ENCODE data around the gene ILDR2. TPM values are rescaled to one million over a fixed set of nuclear protein-coding genes. Genes with fewer than 3 reads are reported as not detected.

ILDR2 gene
- polyA plus RNA-seq, 1 experiment, result not detected

DNA sequence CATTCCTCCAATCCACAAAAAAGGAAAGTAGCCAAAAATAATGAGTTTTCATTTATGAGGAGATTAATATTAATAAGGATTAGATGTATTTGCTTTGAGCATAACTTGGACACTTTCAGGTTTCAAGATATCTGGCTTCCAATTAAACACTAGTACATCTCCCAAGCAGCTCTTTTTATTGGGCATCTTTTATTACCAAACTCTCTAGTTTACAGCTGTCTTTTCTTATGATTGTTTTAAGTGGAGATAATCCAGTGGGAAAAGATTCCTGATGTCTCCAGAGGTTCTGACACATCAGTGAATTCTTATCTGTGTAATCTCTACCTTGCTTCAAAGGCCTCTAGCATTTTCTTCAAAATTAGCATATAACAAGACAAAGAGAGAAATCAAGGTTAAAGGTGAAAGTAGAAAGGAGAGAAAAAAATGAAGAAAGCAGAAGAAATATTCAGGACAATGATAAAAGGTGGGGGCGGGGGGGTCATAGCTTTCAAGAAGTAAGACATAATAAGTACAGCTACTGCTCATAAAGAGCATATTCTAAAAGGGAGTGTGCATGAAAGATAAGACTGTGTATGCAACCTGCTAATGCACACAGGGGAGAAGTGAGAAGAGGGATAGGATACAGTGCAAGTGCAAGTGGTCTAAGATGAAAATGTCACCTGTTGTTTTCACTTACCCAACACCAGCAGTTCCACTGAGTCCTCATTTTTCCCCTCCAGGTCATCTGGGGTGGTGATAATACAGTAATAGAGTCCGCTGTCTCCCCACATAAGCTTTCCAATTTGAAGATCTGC, 19.1 kb downstream of the ILDR2 start:
- Histone ChIP-seq H3K4me3 (ENCODE audit: low read depth, low read length) (no peak overlapping the region), H3K36me3 (ENCODE audit: control insufficient read depth, insufficient read depth, low read length) (no peaks in the 10 kb centered on the region), H3K27me3 (ENCODE audit: control insufficient read depth, insufficient read depth, low read length) (no peaks in the 10 kb centered on the region; the same call in 1 of the 2 replicates)
- ChIA-PET CTCF (interaction anchor here (1.0 kb wide), 1 partner anchor 101 kb away, joined by 4 read pairs; no protein-coding TSS in a partner anchor), POLR2A (no interaction called here)
- DNase-seq (ENCODE audit: low read depth), result no peak
- TF ChIP-seq, protein P1, sequence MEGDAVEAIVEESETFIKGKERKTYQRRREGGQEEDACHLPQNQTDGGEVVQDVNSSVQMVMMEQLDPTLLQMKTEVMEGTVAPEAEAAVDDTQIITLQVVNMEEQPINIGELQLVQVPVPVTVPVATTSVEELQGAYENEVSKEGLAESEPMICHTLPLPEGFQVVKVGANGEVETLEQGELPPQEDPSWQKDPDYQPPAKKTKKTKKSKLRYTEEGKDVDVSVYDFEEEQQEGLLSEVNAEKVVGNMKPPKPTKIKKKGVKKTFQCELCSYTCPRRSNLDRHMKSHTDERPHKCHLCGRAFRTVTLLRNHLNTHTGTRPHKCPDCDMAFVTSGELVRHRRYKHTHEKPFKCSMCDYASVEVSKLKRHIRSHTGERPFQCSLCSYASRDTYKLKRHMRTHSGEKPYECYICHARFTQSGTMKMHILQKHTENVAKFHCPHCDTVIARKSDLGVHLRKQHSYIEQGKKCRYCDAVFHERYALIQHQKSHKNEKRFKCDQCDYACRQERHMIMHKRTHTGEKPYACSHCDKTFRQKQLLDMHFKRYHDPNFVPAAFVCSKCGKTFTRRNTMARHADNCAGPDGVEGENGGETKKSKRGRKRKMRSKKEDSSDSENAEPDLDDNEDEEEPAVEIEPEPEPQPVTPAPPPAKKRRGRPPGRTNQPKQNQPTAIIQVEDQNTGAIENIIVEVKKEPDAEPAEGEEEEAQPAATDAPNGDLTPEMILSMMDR (IDR thresholded peaks at IDR 0.05; ENCODE audit: insufficient read depth, low read depth, low read length), result no peak

DNA sequence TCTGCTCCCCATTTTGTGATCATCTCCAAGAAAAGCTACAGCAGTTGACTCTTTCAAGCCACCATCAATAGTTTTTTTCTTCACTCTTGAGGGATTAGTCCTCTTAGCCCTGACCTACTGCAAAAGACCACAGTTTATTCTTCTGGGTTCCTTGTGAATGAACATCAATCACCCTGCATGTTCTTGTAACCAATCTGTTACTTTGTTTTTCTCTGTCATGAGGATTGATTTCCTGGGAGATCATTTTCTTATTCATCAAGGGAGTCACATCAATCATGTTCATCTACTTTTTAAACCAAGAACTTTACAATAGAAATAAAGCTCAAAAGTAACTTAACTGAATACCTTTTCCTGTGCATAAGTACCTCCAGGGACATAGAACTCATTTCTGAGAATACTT, 21.8 kb downstream of the ILDR2 start:
- Histone ChIP-seq H3K4me3 (ENCODE audit: low read depth, low read length) (no peak overlapping the region), H3K27me3 (ENCODE audit: control insufficient read depth, insufficient read depth, low read length) (no peaks in the 10 kb centered on the region; the same call in 1 of the 2 replicates), H3K36me3 (ENCODE audit: control insufficient read depth, insufficient read depth, low read length) (no peaks in the 10 kb centered on the region)
- TF ChIP-seq, protein P1 (IDR thresholded peaks at IDR 0.05; ENCODE audit: insufficient read depth, low read depth, low read length), result no peak
- ChIA-PET CTCF (no interaction called here), POLR2A (no interaction called here)
- no peak for DNase-seq (ENCODE audit: low read depth)

DNA sequence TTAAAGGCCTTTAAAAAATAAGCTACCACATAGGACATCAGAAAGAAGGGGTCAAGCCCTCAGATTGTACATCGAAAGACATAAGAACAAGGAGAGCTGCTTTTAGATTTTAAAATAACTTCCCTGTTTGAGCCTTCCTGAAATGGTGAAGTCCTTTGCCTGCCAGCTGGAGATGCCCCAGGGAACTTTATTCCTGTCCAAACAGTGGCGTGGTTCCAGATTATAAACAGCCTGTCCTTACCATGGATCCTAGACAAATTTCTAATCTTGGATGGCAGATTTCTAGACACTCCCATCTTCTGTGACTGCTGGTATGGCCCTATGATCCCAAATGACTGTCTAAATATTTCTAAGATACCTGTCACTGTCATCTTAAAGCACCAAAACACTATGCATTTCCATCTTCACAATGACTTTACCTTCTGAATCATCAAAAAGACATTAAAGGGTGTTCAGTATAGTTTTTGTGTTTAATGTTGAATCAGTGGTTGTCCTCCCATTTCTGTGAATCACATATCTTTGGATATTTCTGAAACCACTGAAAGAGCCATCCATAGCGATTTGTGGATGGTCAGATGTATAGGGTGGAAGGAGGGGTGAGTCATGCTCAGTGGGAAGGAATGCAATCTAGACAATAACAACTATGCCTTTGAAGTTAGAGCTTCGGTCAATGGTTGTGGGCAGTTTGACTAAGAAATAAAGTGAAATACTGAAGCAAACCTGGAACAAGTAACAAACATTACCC, 23.2 kb downstream of the ILDR2 start:
- TF ChIP-seq, protein P1 (IDR thresholded peaks at IDR 0.05; ENCODE audit: insufficient read depth, low read depth, low read length), result no peak
- Histone ChIP-seq H3K36me3 (ENCODE audit: control insufficient read depth, insufficient read depth, low read length) (no peaks in the 10 kb centered on the region), H3K4me3 (ENCODE audit: low read depth, low read length) (no peak overlapping the region), H3K27me3 (ENCODE audit: control insufficient read depth, insufficient read depth, low read length) (peaks cover 4% of the 10 kb centered on the region; the same call in 1 of the 2 replicates)
- POLR2A ChIA-PET, result interaction anchor here (0.6 kb wide), 1 partner anchor 9 kb away, joined by 3 read pairs; no protein-coding TSS in a partner anchor
- CTCF ChIA-PET, result no interaction called here
- DNase-seq (ENCODE audit: low read depth), result no peak

DNA sequence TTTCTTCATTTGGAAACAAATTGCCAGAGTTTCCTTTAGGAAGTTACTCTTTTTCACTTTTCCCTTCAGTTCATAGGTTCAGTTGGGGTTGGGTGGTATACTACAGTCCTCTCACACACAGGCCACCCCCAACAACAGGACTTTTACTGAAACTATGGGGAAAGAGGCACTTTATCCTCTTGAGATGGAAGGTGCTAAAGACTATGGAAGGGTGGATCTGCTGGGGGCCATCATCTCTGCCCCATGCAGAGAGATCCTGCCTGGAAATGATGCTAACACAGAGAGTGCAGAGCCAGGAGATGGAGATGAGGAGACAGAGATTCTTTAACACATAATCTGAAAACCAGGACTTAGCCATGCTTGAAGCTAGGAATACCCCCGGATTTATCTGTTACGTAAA, 24.3 kb downstream of the ILDR2 start:
- ChIA-PET POLR2A (no interaction called here), CTCF (no interaction called here)
- TF ChIP-seq, protein P1 (IDR thresholded peaks at IDR 0.05; ENCODE audit: insufficient read depth, low read depth, low read length), result no peak
- Histone ChIP-seq H3K27me3 (ENCODE audit: control insufficient read depth, insufficient read depth, low read length) (peaks cover 7% of the 10 kb centered on the region), H3K4me3 (ENCODE audit: low read depth, low read length) (no peak overlapping the region), H3K36me3 (ENCODE audit: control insufficient read depth, insufficient read depth, low read length) (no peaks in the 10 kb centered on the region)
- DNase-seq (ENCODE audit: low read depth), result no peak

- Histone ChIP-seq H3K36me3 (ENCODE audit: control insufficient read depth, insufficient read depth, low read length) (no peaks in the 10 kb centered on the region), H3K4me3 (ENCODE audit: low read depth, low read length) (no peak overlapping the region), H3K27me3 (ENCODE audit: control insufficient read depth, insufficient read depth, low read length) (peaks cover 7% of the 10 kb centered on the region)
- DNase-seq (ENCODE audit: low read depth), result no peak
- ChIA-PET POLR2A (no interaction called here), CTCF (no interaction called here)
- TF ChIP-seq, protein P1 (IDR thresholded peaks at IDR 0.05; ENCODE audit: insufficient read depth, low read depth, low read length), result no peak
Observed at GRCh38 chr1:166950156-166950555, 25.2 kb downstream of the ILDR2 start.
